ENCODE data around the gene HDAC4. TPM values are rescaled to one million over a fixed set of nuclear protein-coding genes. Genes with fewer than 3 reads are reported as not detected.

The HDAC4 gene
- total and polyA plus RNA-seq, 5 donors = 7.8 to 29.1 (median 22.5) TPM

DNA sequence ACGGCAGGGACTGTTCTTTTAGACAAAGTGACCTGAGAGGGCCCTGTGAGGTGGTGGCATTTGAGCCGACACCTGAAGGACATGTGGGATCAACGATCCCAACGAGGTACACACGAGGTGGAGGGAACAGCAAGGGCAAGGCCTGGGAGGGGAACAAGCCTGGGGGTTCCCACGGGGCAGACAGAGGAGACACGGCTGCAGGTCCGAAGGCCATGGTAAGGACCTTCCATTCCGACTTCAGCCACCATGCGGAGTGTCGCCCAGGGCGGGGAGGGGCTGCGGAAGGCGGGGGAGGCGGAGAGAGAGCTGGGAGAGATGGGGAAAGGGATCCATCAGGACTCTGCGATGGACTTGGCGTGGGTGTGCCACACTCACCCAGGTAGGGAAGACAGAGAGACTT is 151.8 kb downstream of the HDAC4 start:
- DNase-seq = no peak
- no peaks in the 10 kb centered on the region for H3K9me3 ChIP-seq (ENCODE audit: control insufficient read depth, low read length)
- no peak overlapping the region for H3K27ac ChIP-seq (ENCODE audit: low read length)
- H3K4me1 ChIP-seq (ENCODE audit: control insufficient read depth, insufficient read depth, low read length) = peaks cover 6% of the 10 kb centered on the region
- intact Hi-C loops (cut with DNase I) = no loop called here
- 88% methylated on average over 17 of the region's 17 CpGs for WGBS
- H3K4me3 ChIP-seq (ENCODE audit: low read length) = no peak overlapping the region
- H3K27me3 ChIP-seq (ENCODE audit: control insufficient read depth, insufficient read depth) = no peaks in the 10 kb centered on the region
- no peak for ATAC-seq

DNA sequence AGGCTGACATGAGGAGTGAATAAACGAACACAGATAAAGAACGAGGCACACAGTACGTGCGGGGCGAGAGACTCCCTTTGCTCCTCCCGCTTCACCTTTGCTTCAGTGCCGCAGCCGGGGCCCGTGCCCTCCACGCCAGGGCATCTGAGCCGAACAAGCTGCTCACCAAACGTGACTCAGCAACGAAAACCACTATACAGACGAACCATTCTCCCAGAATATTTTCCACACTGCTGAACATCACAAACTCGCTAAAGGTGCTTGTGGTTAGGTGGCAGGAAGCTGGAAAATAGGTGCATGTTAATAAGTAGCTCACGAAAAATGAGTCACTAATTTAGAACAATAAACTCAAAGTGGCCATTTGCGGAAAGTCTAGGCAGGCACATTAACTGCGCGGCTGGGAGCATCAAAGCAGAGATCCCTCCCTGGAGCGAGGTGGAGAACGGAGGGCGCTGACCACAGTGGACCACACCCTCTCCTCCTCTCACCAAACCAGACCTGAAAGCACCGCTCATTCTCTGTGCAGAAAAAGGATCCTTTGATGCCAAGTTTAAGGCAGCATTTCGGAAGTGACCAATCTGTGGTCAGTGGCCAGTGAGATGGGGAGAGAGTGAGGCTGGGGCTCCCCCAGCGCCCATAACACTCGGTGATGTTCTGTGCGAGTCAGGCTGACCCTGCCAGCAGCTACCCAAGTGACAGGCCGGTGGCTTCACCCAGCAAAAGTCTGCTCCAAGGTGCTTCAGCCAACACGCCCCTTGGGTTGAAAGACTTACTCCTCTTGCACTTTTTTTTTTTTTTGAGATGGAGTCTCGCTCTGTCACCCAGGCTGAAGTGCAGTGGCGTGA is 153.2 kb downstream of the HDAC4 start:
- DNase-seq (no peak), ATAC-seq (no peak)
- Histone ChIP-seq H3K27ac (ENCODE audit: low read length) (no peak overlapping the region), H3K4me1 (ENCODE audit: control insufficient read depth, insufficient read depth, low read length) (peaks cover 6% of the 10 kb centered on the region), H3K27me3 (ENCODE audit: control insufficient read depth, insufficient read depth) (no peaks in the 10 kb centered on the region), H3K4me3 (ENCODE audit: low read length) (no peak overlapping the region), H3K9me3 (ENCODE audit: control insufficient read depth, low read length) (no peaks in the 10 kb centered on the region)
- WGBS = 94% methylated on average over 30 of the region's 31 CpGs
- intact Hi-C loops (cut with DNase I) = no loop called here

DNA sequence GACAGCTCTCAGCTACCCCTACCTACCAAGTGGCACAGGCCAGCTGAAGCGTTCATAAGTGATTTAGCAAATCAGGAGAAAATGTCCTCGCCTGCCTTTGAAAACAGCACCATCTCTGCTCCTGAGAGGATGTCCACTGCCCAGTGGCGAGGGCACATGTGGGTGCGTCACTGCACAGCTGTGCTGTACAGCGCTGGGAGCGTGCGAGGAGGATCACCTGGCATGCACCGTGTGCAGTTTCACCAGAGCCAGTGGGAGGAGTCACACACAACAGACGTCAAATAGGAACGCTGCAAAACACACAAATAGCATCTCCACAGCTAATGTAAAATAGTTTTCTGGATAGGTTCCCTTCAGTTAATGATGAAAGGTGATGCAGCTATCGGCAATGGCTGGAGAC is 154.1 kb downstream of the HDAC4 start:
- no peak for DNase-seq

DNA sequence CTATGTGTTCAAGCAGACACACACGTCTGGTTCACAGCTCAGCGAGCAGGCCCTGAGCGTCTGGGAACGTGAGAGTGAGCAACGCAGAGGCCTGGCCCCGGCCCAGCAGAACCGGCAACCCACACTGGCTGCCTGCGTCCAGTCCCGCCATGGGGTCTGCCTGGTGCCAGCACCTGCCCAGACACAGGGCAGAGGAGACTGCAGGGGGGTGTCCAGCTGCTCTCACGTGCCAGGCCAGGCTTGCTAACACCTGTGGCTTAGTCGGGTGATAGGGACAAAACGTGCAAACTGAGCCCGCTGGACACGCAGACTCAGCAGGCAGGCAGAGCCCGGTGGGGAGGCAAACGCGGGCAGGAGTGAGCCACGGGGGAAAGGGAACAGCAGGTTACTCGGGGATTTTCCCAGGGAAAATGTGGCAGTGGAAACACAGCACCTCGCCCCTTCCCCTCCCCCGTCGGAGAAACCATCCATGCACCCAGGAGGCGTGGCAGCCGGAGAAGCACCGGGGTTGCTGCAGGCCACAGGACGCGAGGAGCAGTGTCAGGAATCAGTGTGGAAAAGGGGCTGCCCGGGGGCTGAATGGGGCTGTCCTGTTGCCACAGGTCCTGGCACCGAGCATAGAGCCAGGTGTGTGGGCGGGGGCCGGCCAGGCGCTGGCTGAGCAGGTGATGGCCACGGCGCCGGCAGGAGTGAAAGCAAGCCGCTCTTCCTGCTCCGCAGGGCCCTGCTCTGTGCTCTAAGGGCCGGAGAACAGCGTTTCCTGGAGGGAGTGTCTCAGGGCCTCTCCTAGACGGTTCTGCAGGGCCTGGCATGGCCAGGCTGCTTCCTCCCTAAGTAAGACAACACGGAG is 154.7 kb downstream of the HDAC4 start:
- Histone ChIP-seq H3K9me3 (ENCODE audit: control insufficient read depth, low read length) (no peaks in the 10 kb centered on the region), H3K4me1 (ENCODE audit: control insufficient read depth, insufficient read depth, low read length) (peaks cover 2% of the 10 kb centered on the region), H3K27me3 (ENCODE audit: control insufficient read depth, insufficient read depth) (no peaks in the 10 kb centered on the region), H3K27ac (ENCODE audit: low read length) (peak overlapping the region; percentile 37), H3K4me3 (ENCODE audit: low read length) (no peak overlapping the region)
- ATAC-seq = peak; percentile 27 to 40
- 67% methylated on average over 41 of the region's 41 CpGs for WGBS
- intact Hi-C loops (cut with DNase I) = no loop called here
- DNase-seq = peak in 1 of 3 donors; percentile 78

More for the DNA sequence above, 154.1 kb downstream of the HDAC4 start:
- WGBS = 88% methylated on average over 11 of the region's 11 CpGs
- ATAC-seq = peak in 1 of 2 donors; percentile 2
- Histone ChIP-seq H3K4me1 (ENCODE audit: control insufficient read depth, insufficient read depth, low read length) (peaks cover 2% of the 10 kb centered on the region), H3K27ac (ENCODE audit: low read length) (no peak overlapping the region), H3K4me3 (ENCODE audit: low read length) (no peak overlapping the region), H3K9me3 (ENCODE audit: control insufficient read depth, low read length) (no peaks in the 10 kb centered on the region), H3K27me3 (ENCODE audit: control insufficient read depth, insufficient read depth) (no peaks in the 10 kb centered on the region)
- intact Hi-C loops (cut with DNase I) = no loop called here

DNA sequence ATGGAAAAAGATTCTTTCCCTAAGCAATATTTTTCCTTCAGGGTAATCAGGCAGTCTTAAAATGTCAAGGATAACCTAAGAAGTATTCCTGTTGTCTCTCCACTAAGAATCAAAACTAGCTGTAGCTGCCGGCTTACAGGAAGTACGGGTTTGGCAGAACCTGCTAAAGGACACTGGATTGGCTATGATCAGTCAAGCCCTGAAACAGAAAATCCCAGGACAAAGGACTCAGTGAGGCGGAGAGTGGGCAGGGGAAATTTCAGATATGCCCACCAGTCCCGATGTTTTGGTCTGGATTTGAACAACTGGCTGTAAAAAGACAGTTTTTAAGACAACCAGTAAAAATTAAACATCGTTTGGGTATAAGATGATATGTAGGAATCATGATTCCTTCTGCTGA is 155.7 kb downstream of the HDAC4 start:
- H3K9me3 ChIP-seq (ENCODE audit: control insufficient read depth, low read length) = no peaks in the 10 kb centered on the region
- ATAC-seq = no peak
- DNase-seq = no peak
- H3K27ac ChIP-seq (ENCODE audit: low read length) = no peak overlapping the region
- 64% methylated on average over 5 of the region's 5 CpGs for WGBS
- H3K27me3 ChIP-seq (ENCODE audit: control insufficient read depth, insufficient read depth) = no peaks in the 10 kb centered on the region
- peaks cover 8% of the 10 kb centered on the region for H3K4me1 ChIP-seq (ENCODE audit: control insufficient read depth, insufficient read depth, low read length)
- intact Hi-C loops (cut with DNase I) = no loop called here
- H3K4me3 ChIP-seq (ENCODE audit: low read length) = no peak overlapping the region

DNA sequence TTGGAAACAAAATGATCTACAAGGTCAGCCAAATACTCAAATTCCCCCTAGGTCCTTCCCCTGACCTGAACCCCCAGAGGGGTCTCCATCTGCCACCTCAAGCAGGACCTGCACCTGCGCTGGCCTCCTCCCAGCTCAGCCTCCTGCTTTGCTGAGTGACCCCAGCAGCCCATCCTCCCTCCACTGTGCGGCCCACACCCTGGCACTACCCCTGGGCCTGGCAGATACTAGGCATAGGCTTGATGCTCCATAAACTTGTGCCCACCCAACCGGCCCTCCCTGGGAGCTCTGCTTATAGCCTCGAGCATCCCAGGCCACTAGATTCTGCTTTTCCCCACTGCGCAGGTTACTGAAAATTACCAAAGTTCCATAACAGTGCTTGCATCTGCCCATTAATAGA is 156.2 kb downstream of the HDAC4 start:
- intact Hi-C loops (cut with DNase I) = no loop called here
- DNase-seq (no peak), ATAC-seq (no peak)
- no peaks in the 10 kb centered on the region for H3K27me3 ChIP-seq (ENCODE audit: control insufficient read depth, insufficient read depth)
- no peak overlapping the region for H3K27ac ChIP-seq (ENCODE audit: low read length)
- WGBS = 93% methylated on average over 5 of the region's 5 CpGs
- no peak overlapping the region for H3K4me3 ChIP-seq (ENCODE audit: low read length)
- H3K4me1 ChIP-seq (ENCODE audit: control insufficient read depth, insufficient read depth, low read length) = peaks cover 13% of the 10 kb centered on the region
- H3K9me3 ChIP-seq (ENCODE audit: control insufficient read depth, low read length) = no peaks in the 10 kb centered on the region

DNA sequence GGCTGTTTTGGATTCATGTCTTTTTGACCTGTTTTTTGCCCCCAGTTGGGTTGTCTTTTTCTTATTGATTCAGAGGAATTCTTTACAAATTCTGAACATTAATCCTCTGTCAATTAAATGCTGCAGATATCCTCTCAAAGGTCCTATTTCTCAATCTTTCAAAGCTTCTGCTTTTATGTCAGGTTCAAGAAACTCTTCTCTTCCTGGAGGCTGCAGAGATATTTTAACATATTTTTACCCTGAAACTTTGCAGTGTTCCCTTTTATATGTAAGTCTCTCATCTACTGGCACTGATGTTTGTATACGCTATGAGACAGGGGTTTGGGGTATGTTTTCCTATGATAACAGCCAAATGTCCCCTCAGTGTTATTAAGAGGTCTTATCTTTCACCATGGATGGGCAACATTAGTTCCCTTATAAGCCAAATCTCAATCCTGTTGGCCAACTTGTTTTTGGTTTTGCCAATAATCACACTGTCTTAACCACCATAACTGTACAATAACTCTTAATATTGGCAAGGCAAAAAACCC is 159.3 kb downstream of the HDAC4 start:
- H3K9me3 ChIP-seq (ENCODE audit: control insufficient read depth, low read length) = no peaks in the 10 kb centered on the region
- DNase-seq (no peak), ATAC-seq (no peak)
- intact Hi-C loops (cut with DNase I) = no loop called here
- WGBS = 77% methylated on average over 1 of the region's 1 CpG
- no peaks in the 10 kb centered on the region for H3K27me3 ChIP-seq (ENCODE audit: control insufficient read depth, insufficient read depth)
- no peak overlapping the region for H3K4me3 ChIP-seq (ENCODE audit: low read length)
- H3K4me1 ChIP-seq (ENCODE audit: control insufficient read depth, insufficient read depth, low read length) = peaks cover 17% of the 10 kb centered on the region
- H3K27ac ChIP-seq (ENCODE audit: low read length) = no peak overlapping the region

DNA sequence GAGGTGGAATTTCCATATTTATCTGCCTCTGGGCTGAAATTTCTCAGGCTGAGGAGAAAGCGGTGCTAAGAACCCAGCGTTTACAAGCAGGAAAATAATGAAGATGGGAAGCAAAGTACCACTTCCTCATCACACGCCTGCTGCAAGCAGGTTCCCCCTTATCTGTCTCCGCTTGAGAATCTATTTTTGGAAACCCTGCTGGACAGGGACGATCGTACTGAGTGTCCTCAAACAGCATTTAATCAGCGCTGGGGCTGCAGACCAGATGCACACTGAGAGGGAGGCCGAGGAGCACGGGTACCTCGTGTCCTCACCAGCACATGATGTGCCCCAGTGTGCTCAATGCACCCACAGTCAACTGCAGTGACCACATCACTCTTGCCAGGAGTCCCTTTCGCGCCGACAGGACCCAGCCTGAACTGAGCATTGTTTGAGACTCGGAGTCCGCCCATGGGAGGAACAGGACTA is 160.4 kb downstream of the HDAC4 start:
- H3K4me1 ChIP-seq (ENCODE audit: control insufficient read depth, insufficient read depth, low read length) = peaks cover 15% of the 10 kb centered on the region
- peak; percentile 88 to 92 for ATAC-seq
- WGBS = 29% methylated on average over 15 of the region's 15 CpGs
- H3K4me3 ChIP-seq (ENCODE audit: low read length) = no peak overlapping the region
- no peaks in the 10 kb centered on the region for H3K27me3 ChIP-seq (ENCODE audit: control insufficient read depth, insufficient read depth)
- H3K27ac ChIP-seq (ENCODE audit: low read length) = peak overlapping the region; percentile 94
- DNase-seq = peak; percentile 63 to 85 (median 82)
- no peaks in the 10 kb centered on the region for H3K9me3 ChIP-seq (ENCODE audit: control insufficient read depth, low read length)
- intact Hi-C loops (cut with DNase I) = no loop called here

DNA sequence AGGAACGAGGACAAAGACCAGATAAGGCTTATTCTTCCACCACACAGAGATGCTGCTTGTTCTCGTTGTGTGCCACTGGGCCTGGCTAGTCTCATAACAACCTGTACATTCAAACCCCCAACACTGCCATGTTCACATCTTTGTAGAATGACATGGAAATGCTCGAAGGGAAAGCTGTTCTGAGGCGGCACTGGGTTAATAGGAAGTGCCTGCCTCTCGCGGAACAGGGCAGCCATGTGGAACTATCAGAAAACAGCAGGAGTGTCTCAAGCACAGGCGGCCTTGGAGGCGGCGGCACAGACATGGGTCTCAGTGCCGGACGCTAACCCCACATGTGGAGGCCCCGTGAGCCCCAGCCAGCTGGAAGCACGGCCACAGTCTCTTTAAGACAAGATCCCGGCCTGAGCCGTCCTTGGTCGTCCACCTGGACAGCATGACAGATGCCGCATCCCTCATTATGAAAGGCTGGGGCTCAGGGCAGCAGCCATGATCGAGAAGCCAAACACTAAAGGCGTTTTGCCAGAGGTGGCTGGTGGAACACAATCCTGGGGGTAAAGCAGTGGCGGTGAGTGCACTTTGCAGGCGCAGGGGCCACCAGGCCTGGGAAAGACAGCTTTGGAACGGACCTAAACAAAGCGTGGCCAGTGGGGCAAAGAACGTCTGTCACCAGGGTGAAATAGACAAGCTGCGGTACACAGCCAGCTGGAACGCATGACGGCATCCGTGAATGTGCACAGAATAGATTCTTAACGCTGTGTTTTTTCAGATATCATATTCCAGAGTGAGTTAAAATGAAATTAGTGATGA is 161.0 kb downstream of the HDAC4 start:
- no peak overlapping the region for H3K4me3 ChIP-seq (ENCODE audit: low read length)
- peaks cover 15% of the 10 kb centered on the region for H3K4me1 ChIP-seq (ENCODE audit: control insufficient read depth, insufficient read depth, low read length)

DNA sequence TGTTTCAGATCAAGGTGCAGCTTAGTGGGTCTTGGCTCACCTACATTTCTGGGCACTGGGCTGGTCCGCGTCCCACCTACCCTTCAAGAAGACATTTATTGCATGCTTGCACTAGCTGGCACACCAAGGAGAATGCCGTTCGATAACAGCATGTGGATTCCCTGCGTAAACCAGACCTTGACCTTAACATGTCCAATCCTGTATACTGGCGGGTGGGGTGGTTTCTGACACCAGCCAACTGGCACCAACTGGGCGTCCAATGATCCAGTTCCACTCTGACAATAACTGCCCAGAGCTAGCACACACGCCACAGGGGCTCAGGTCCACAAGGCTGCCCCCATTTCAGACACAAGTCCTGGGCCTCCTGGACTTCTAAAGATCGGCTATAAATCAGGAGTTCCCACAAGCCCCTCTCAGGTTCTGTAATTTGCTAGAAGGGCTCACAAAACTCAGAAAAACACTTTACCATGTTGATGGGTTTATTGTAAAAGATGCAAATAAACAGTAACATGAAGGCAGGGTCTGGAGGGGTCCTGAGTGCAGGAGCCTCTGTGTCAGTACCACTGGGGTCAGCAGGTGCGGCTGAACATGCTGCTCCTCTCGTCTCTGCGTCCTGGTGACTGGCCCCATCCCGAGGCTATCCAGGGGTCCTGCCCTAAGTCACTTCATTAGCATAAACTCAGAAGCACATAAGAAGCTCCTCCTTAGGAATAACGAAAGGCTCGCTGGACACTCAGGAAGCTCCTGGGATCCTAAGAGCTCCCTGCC is 161.8 kb downstream of the HDAC4 start:
- Histone ChIP-seq H3K27ac (ENCODE audit: low read length) (peak overlapping the region; percentile 94), H3K4me1 (ENCODE audit: control insufficient read depth, insufficient read depth, low read length) (peaks cover 15% of the 10 kb centered on the region), H3K4me3 (ENCODE audit: low read length) (no peak overlapping the region), H3K27me3 (ENCODE audit: control insufficient read depth, insufficient read depth) (no peaks in the 10 kb centered on the region), H3K9me3 (ENCODE audit: control insufficient read depth, low read length) (no peaks in the 10 kb centered on the region)
- intact Hi-C loops (cut with DNase I) = no loop called here
- peak; percentile 35 to 42 for ATAC-seq
- DNase-seq = peak in 1 of 3 donors; percentile 28
- WGBS = 72% methylated on average over 15 of the region's 15 CpGs

More for the DNA sequence above, 161.0 kb downstream of the HDAC4 start:
- intact Hi-C loops (cut with DNase I) = no loop called here
- DNase-seq = peak; percentile 43 to 78 (median 78)
- no peaks in the 10 kb centered on the region for H3K9me3 ChIP-seq (ENCODE audit: control insufficient read depth, low read length)
- peak; percentile 58 to 66 for ATAC-seq
- peak overlapping the region; percentile 94 for H3K27ac ChIP-seq (ENCODE audit: low read length)
- 41% methylated on average over 29 of the region's 29 CpGs for WGBS
- no peaks in the 10 kb centered on the region for H3K27me3 ChIP-seq (ENCODE audit: control insufficient read depth, insufficient read depth)

Data from right cardiac atrium (tissue), 5 donors.